ENCODE measurements around the gene SLC1A4. TPM values are rescaled to one million over a fixed set of nuclear protein-coding genes. Genes with fewer than 3 reads are reported as not detected.

Gene SLC1A4
- 3.7 TPM for polyA plus RNA-seq (2013, experiment 1 of 2)
- 3.9 TPM for polyA plus RNA-seq (2013, experiment 2 of 2)

DNA sequence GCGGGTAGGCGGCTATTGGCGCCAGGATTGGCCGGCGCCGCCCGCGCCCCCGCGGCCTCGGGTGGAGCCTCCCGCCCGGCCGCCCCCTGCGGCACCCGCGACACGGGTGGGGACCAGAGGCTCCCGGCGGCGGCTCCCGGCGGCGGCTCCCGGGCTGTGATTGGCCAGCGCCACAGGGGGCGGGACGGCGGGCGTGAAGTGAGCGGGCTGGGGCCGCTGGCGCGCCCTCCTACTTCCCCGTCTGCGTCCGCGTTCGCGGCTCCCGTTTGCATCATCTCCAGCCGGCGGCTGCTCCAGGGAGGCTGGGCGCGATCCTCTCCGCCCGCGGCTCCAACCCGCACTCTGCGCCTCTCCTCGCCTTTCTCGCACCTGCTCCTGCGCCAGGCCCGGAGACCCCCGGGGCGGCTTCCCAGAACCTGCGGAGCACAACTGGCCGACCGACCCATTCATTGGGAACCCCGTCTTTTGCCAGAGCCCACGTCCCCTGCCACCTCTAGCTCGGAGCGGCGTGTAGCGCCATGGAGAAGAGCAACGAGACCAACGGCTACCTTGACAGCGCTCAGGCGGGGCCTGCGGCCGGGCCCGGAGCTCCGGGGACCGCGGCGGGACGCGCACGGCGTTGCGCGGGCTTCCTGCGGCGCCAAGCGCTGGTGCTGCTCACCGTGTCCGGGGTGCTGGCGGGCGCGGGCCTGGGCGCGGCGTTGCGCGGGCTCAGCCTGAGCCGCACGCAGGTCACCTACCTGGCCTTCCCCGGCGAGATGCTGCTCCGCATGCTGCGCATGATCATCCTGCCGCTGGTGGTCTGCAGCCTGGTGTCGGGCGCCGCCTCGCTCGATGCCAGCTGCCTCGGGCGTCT lies at the start of gene SLC1A4:
Gene SLC1A4 (plus strand): TSS at position 274 of the 856 bp plus-strand sequence. CDS start 245 bp downstream, at position 519.
- DNase-seq (ENCODE audit: low spot score) = no peak
- WGBS, 2 donors (ENCODE audit: extremely low coverage in 2 of 2, insufficient read length in 2 of 2, insufficient replicate concordance in 1 of 2) = no CpG with 5 or more reads among the region's 109 CpGs

DNA sequence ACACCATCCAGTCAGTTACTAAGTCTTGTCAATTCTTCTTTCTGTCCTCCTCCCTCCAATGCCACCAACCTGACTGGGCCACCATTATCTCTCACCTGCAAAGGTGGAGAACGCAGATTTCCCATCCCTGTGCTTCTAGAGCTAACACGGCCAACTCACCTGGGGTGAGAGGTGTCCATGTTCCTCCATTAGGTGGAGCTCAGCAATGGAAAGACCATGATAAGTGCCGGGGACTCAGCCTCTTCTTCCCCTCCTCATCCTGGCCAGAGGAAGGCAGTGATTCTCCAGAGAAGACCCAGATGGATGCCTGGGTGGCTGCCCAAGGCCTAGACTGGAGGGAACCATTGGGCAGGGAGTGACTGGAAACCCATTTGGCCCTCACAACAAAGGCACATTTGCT lies 48.1 kb upstream of the SLC1A4 start:
- no peak overlapping the region for H3K14ac ChIP-seq (ENCODE audit: low read length)
- DNase-seq (ENCODE audit: low spot score) = no peak
- no peak overlapping the region for H3K23ac ChIP-seq (ENCODE audit: low read depth, low read length, poor library complexity)
- H3K4me3 ChIP-seq (ENCODE audit: low read length in 2 of 2) = peak overlapping the region in 1 of 2 donors; percentile 8
- H3K4ac ChIP-seq (ENCODE audit: low read length) = no peak overlapping the region
- no peaks in the 10 kb centered on the region for H3K36me3 ChIP-seq (replicated peaks in 1 of 2; ENCODE audit: control insufficient read depth in 2 of 2, insufficient read depth in 2 of 2, low read length in 2 of 2)
- no peak overlapping the region for H3K9ac ChIP-seq (ENCODE audit: low read depth, low read length, poor library complexity)
- no peak overlapping the region for H3K4me2 ChIP-seq (ENCODE audit: insufficient read depth, low read length, poor library complexity, severe bottlenecking)
- H3K4me1 ChIP-seq (ENCODE audit: control insufficient read depth in 2 of 2, insufficient read depth in 1 of 2, low read depth in 1 of 2, low read length in 2 of 2) = no peaks in the 10 kb centered on the region
- H4K8ac ChIP-seq (ENCODE audit: low read depth, low read length) = no peak overlapping the region
- H2BK120ac ChIP-seq (ENCODE audit: low read depth, low read length) = no peak overlapping the region
- no peaks in the 10 kb centered on the region for H3K79me1 ChIP-seq (ENCODE audit: low read depth, low read length)
- H4K91ac ChIP-seq (ENCODE audit: low read depth, low read length, poor library complexity) = no peak overlapping the region
- H3K27me3 ChIP-seq (ENCODE audit: control insufficient read depth in 3 of 3, insufficient read depth in 3 of 3, low read depth in 1 of 3, low read length in 3 of 3) = peaks cover 0 to 27% (median 0%) of the 10 kb centered on the region in 3 experiments
- H3K18ac ChIP-seq (ENCODE audit: low read length) = peak overlapping the region; percentile 15
- no peak overlapping the region for H2AK5ac ChIP-seq (ENCODE audit: low read depth, low read length)
- H3K9me3 ChIP-seq (replicated peaks in 1 of 2; ENCODE audit: control insufficient read depth in 2 of 2, insufficient read depth in 1 of 2, low read depth in 1 of 2, low read length in 2 of 2) = no peaks in the 10 kb centered on the region
- no CpG with 5 or more reads among the region's 3 CpGs for WGBS, 2 donors (ENCODE audit: extremely low coverage in 2 of 2, insufficient read length in 2 of 2, insufficient replicate concordance in 1 of 2)
- no peak overlapping the region for H2BK5ac ChIP-seq (ENCODE audit: low read length)
- H3K27ac ChIP-seq (replicated peaks; ENCODE audit: low read length) = no peak overlapping the region
- no peak overlapping the region for H2AFZ ChIP-seq (ENCODE audit: low read length)
- no peak overlapping the region for H2BK12ac ChIP-seq (ENCODE audit: low read length)
- H2BK15ac ChIP-seq (ENCODE audit: low read length) = no peak overlapping the region

More for the DNA sequence above, at the start of gene SLC1A4:
- Histone ChIP-seq H4K91ac (ENCODE audit: low read depth, low read length, poor library complexity) (no peak within 1 kb of the TSS), H3K14ac (ENCODE audit: low read length) (peak within 1 kb of the TSS; percentile 85), H3K4me3 (ENCODE audit: low read length in 2 of 2) (peak within 1 kb of the TSS; percentile 77 to 89), H3K4ac (ENCODE audit: low read length) (no peak within 1 kb of the TSS), H3K23ac (ENCODE audit: low read depth, low read length, poor library complexity) (peak within 1 kb of the TSS; percentile 53), H3K79me1 (ENCODE audit: low read depth, low read length) (peaks cover 2% of the 10 kb centered on the region), H3K4me2 (ENCODE audit: insufficient read depth, low read length, poor library complexity, severe bottlenecking) (peak within 1 kb of the TSS; percentile 96), H2BK15ac (ENCODE audit: low read length) (peak within 1 kb of the TSS; percentile 16), H2BK120ac (ENCODE audit: low read depth, low read length) (peak within 1 kb of the TSS; percentile 8), H3K27me3 (ENCODE audit: control insufficient read depth in 3 of 3, insufficient read depth in 3 of 3, low read depth in 1 of 3, low read length in 3 of 3) (peaks cover 0 to 18% (median 5%) of the 10 kb centered on the region in 3 experiments), H3K36me3 (replicated peaks in 1 of 2; ENCODE audit: control insufficient read depth in 2 of 2, insufficient read depth in 2 of 2, low read length in 2 of 2) (no peaks in the 10 kb centered on the region), H2AFZ (ENCODE audit: low read length) (peak within 1 kb of the TSS; percentile 97), H2AK5ac (ENCODE audit: low read depth, low read length) (peak within 1 kb of the TSS; percentile 59), H2BK12ac (ENCODE audit: low read length) (no peak within 1 kb of the TSS), H3K27ac (replicated peaks; ENCODE audit: low read length) (peak within 1 kb of the TSS; percentile 38), H2BK5ac (ENCODE audit: low read length) (peak within 1 kb of the TSS; percentile 35), H3K18ac (ENCODE audit: low read length) (peak within 1 kb of the TSS; percentile 97), H3K9ac (ENCODE audit: low read depth, low read length, poor library complexity) (peak within 1 kb of the TSS; percentile 87), H4K8ac (ENCODE audit: low read depth, low read length) (no peak within 1 kb of the TSS), H3K4me1 (ENCODE audit: control insufficient read depth in 2 of 2, insufficient read depth in 1 of 2, low read depth in 1 of 2, low read length in 2 of 2) (peaks cover 7 to 9% of the 10 kb centered on the region in 2 donors), H3K9me3 (replicated peaks in 1 of 2; ENCODE audit: control insufficient read depth in 2 of 2, insufficient read depth in 1 of 2, low read depth in 1 of 2, low read length in 2 of 2) (no peaks in the 10 kb centered on the region)

DNA sequence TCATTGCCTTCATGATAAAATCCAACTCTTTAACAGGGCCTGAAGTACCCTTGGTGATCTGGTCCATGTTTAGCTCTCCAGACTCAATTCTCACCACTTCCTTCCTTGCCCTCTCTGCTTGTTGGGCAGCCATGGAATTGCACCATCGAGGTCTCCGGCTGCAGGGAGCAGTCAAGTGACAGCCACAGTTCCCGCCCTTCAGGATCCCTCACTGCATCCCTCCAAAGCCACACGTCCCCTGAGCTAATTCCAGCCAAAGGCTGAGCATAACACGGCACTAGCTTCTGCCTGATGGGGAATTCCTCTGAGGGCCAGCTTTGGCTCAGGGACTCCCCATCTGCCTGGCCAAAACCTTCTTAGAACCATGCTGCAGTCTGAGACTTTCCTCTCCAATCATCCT lies 47.4 kb upstream of the SLC1A4 start:
- Histone ChIP-seq H2BK5ac (ENCODE audit: low read length) (no peak overlapping the region), H3K18ac (ENCODE audit: low read length) (no peak overlapping the region), H3K4me2 (ENCODE audit: insufficient read depth, low read length, poor library complexity, severe bottlenecking) (no peak overlapping the region), H2BK12ac (ENCODE audit: low read length) (no peak overlapping the region), H2AK5ac (ENCODE audit: low read depth, low read length) (no peak overlapping the region), H3K9ac (ENCODE audit: low read depth, low read length, poor library complexity) (no peak overlapping the region), H2BK15ac (ENCODE audit: low read length) (no peak overlapping the region), H3K27ac (replicated peaks; ENCODE audit: low read length) (no peak overlapping the region), H3K79me1 (ENCODE audit: low read depth, low read length) (no peaks in the 10 kb centered on the region), H4K91ac (ENCODE audit: low read depth, low read length, poor library complexity) (no peak overlapping the region), H2BK120ac (ENCODE audit: low read depth, low read length) (no peak overlapping the region), H4K8ac (ENCODE audit: low read depth, low read length) (no peak overlapping the region), H2AFZ (ENCODE audit: low read length) (no peak overlapping the region), H3K36me3 (replicated peaks in 1 of 2; ENCODE audit: control insufficient read depth in 2 of 2, insufficient read depth in 2 of 2, low read length in 2 of 2) (no peaks in the 10 kb centered on the region), H3K9me3 (replicated peaks in 1 of 2; ENCODE audit: control insufficient read depth in 2 of 2, insufficient read depth in 1 of 2, low read depth in 1 of 2, low read length in 2 of 2) (no peaks in the 10 kb centered on the region), H3K4me1 (ENCODE audit: control insufficient read depth in 2 of 2, insufficient read depth in 1 of 2, low read depth in 1 of 2, low read length in 2 of 2) (no peaks in the 10 kb centered on the region), H3K23ac (ENCODE audit: low read depth, low read length, poor library complexity) (no peak overlapping the region), H3K14ac (ENCODE audit: low read length) (no peak overlapping the region), H3K4me3 (ENCODE audit: low read length in 2 of 2) (peak overlapping the region in 1 of 2 donors; percentile 48), H3K4ac (ENCODE audit: low read length) (no peak overlapping the region), H3K27me3 (ENCODE audit: control insufficient read depth in 3 of 3, insufficient read depth in 3 of 3, low read depth in 1 of 3, low read length in 3 of 3) (peaks cover 0 to 27% (median 0%) of the 10 kb centered on the region in 3 experiments)
- no CpG with 5 or more reads among the region's 5 CpGs for WGBS, 2 donors (ENCODE audit: extremely low coverage in 2 of 2, insufficient read length in 2 of 2, insufficient replicate concordance in 1 of 2)
- no peak for DNase-seq (ENCODE audit: low spot score)

DNA sequence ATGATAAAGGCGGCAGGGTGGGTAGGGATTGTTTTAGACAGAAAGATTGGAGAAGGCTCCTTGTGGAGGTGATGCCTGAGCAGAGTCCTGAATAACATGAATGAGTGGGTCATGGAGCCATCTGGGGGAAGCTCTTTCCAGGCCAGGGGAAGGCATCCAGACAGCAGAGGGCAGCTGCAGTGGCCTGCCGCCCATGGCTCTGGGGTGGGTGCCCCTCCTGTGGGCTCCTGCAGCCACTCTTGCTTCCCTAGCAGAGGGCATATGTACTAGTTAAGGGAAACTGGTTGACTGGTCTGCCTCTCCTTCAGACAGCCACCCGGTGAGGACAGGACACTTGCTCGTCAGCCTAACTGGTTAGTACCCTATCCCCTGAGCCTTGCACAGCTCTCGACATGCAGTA lies 46.5 kb upstream of the SLC1A4 start:
- Histone ChIP-seq H3K23ac (ENCODE audit: low read depth, low read length, poor library complexity) (no peak overlapping the region), H3K9me3 (replicated peaks in 1 of 2; ENCODE audit: control insufficient read depth in 2 of 2, insufficient read depth in 1 of 2, low read depth in 1 of 2, low read length in 2 of 2) (no peaks in the 10 kb centered on the region), H3K18ac (ENCODE audit: low read length) (no peak overlapping the region), H2AFZ (ENCODE audit: low read length) (no peak overlapping the region), H3K36me3 (replicated peaks in 1 of 2; ENCODE audit: control insufficient read depth in 2 of 2, insufficient read depth in 2 of 2, low read length in 2 of 2) (no peaks in the 10 kb centered on the region), H3K27ac (replicated peaks; ENCODE audit: low read length) (no peak overlapping the region), H3K4me1 (ENCODE audit: control insufficient read depth in 2 of 2, insufficient read depth in 1 of 2, low read depth in 1 of 2, low read length in 2 of 2) (no peaks in the 10 kb centered on the region), H4K91ac (ENCODE audit: low read depth, low read length, poor library complexity) (no peak overlapping the region), H4K8ac (ENCODE audit: low read depth, low read length) (no peak overlapping the region), H2BK5ac (ENCODE audit: low read length) (no peak overlapping the region), H3K4ac (ENCODE audit: low read length) (no peak overlapping the region), H2AK5ac (ENCODE audit: low read depth, low read length) (no peak overlapping the region), H3K27me3 (ENCODE audit: control insufficient read depth in 3 of 3, insufficient read depth in 3 of 3, low read depth in 1 of 3, low read length in 3 of 3) (peaks cover 0 to 27% (median 0%) of the 10 kb centered on the region in 3 experiments), H2BK120ac (ENCODE audit: low read depth, low read length) (no peak overlapping the region), H3K79me1 (ENCODE audit: low read depth, low read length) (no peaks in the 10 kb centered on the region), H3K14ac (ENCODE audit: low read length) (no peak overlapping the region), H2BK15ac (ENCODE audit: low read length) (no peak overlapping the region), H3K4me2 (ENCODE audit: insufficient read depth, low read length, poor library complexity, severe bottlenecking) (no peak overlapping the region), H3K9ac (ENCODE audit: low read depth, low read length, poor library complexity) (no peak overlapping the region), H3K4me3 (ENCODE audit: low read length in 2 of 2) (no peak overlapping the region), H2BK12ac (ENCODE audit: low read length) (no peak overlapping the region)
- DNase-seq (ENCODE audit: low spot score) = no peak
- no CpG with 5 or more reads among the region's 5 CpGs for WGBS, 2 donors (ENCODE audit: extremely low coverage in 2 of 2, insufficient read length in 2 of 2, insufficient replicate concordance in 1 of 2)
